A673 (cell line): Measurements from ENCODE around the gene PASK.

Experiments used
- EZH2 ChIP-seq: fragments of 200-600 bp; sonication (generic); IDR thresholded peaks from 2 replicates; pipeline ENCODE4 v1.6.1; 2017; ENCODE audit warnings: borderline replicate concordance, low read depth, mild to moderate bottlenecking, mixed read lengths, antibody characterized with exemption, low read length; ENCODE audit not compliant: poor library complexity, severe bottlenecking
- TF ChIP-seq, protein P1 (sequence below): fragments of 300-800, 200-600 bp; sonication (generic); conservative IDR thresholded peaks from 2 replicates; pipeline ENCODE4 v1.5.1; 2017; ENCODE audit warnings: low read depth, mild to moderate bottlenecking, antibody characterized with exemption, low read length, moderate library complexity, mixed read lengths

DNA sequence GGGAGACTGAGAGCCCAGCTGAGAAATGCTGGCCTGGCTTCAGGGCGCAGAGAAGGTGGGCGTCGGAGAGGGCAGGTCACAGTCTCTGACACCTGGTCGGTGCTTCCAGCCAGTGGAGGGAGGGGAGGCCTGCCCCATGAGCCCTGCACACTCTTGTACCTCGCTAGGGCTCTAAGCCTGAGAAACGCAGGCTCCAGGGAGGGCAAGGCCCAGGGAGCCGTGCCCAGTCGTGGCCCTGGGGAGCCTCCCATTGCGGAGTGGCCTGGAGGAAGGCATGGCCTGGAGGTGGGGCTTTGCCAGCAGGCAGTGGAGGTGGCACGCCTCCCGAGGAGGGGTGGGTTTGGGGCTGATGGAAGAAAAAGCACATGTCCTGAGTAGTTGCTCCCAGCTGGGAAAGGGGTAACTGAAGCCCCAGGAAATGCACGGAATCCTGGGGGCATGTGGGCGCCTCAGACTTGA lies 86.2 kb downstream of the PASK start:
- TF ChIP-seq, protein P1, sequence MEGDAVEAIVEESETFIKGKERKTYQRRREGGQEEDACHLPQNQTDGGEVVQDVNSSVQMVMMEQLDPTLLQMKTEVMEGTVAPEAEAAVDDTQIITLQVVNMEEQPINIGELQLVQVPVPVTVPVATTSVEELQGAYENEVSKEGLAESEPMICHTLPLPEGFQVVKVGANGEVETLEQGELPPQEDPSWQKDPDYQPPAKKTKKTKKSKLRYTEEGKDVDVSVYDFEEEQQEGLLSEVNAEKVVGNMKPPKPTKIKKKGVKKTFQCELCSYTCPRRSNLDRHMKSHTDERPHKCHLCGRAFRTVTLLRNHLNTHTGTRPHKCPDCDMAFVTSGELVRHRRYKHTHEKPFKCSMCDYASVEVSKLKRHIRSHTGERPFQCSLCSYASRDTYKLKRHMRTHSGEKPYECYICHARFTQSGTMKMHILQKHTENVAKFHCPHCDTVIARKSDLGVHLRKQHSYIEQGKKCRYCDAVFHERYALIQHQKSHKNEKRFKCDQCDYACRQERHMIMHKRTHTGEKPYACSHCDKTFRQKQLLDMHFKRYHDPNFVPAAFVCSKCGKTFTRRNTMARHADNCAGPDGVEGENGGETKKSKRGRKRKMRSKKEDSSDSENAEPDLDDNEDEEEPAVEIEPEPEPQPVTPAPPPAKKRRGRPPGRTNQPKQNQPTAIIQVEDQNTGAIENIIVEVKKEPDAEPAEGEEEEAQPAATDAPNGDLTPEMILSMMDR, result no peak
- no peak for TF ChIP-seq EZH2
